Common myeloid progenitor, CD34-positive (primary cell): ENCODE data around the gene GALNT9.

Source experiments
- CTCF ChIA-PET: fragments of 350-600 bp; sonication (Branson Sonifier 250); formaldehyde crosslinking; loops from one replicate; lab custom pipeline; 2021; ENCODE audit warnings: antibody characterized with exemption; lab: Charles Lee
- POLR2A ChIA-PET: fragments of 350-600 bp; sonication (Branson Sonifier 250); formaldehyde crosslinking; loops from one replicate; lab custom pipeline; 2021; ENCODE audit warnings: antibody characterized with exemption; lab: Charles Lee
- DNase-seq, 3 donors: peaks; one replicate each; pipeline versions ENCODE4 v3.0.0 to v3.0.0-alpha.2; 2013
- H3K27ac ChIP-seq, 2 experiments: 1 replicate in 1 of 2; 2 replicates in 1 of 2; pipeline ENCODE4 v1.7.0; 2013; ENCODE audit warnings: inconsistent platforms in 2 of 2, low read length in 2 of 2, mild to moderate bottlenecking in 2 of 2, low read depth in 1 of 2, moderate library complexity in 1 of 2; ENCODE audit not compliant: severe bottlenecking in 2 of 2, insufficient read depth in 1 of 2, poor library complexity in 1 of 2
- H3K27me3 ChIP-seq, 5 experiments: replicated peaks in 2 of 5; 1 replicate in 3 of 5; 2 replicates in 2 of 5; pipeline versions ENCODE4 v1.6.1 to v1.7.0; 2013; ENCODE audit warnings: low read length in 4 of 5, mild to moderate bottlenecking in 2 of 5, moderate library complexity in 2 of 5, inconsistent platforms in 1 of 5; ENCODE audit not compliant: insufficient read depth in 5 of 5, control insufficient read depth in 4 of 5
- H3K36me3 ChIP-seq, 4 experiments: 1 replicate in 2 of 4; 2 replicates in 2 of 4; pipeline versions ENCODE4 v1.6.1 to v1.7.0; 2013; ENCODE audit warnings: low read length in 3 of 4, control low read depth in 1 of 4, mild to moderate bottlenecking in 1 of 4; ENCODE audit not compliant: control insufficient read depth in 4 of 4, insufficient read depth in 4 of 4
- H3K4me1 ChIP-seq, 4 experiments: 1 replicate in 3 of 4; 2 replicates in 1 of 4; pipeline versions ENCODE4 v1.6.1 to v1.7.1; 2013; ENCODE audit warnings: low read length in 3 of 4, mild to moderate bottlenecking in 3 of 4, control low read depth in 1 of 4, inconsistent platforms in 1 of 4, moderate library complexity in 1 of 4; ENCODE audit not compliant: control insufficient read depth in 4 of 4, insufficient read depth in 4 of 4; ENCODE audit errors: control extremely low read depth in 1 of 4
- H3K4me3 ChIP-seq, 7 experiments: 1 replicate in 4 of 7; 2 replicates in 3 of 7; pipeline versions ENCODE4 v1.5.1 to v1.7.0; 2013; ENCODE audit warnings: mild to moderate bottlenecking in 7 of 7, low read length in 6 of 7, moderate library complexity in 6 of 7, inconsistent platforms in 2 of 7, low read depth in 2 of 7, control low read depth in 1 of 7; ENCODE audit not compliant: insufficient read depth in 4 of 7, control insufficient read depth in 1 of 7; ENCODE audit errors: extremely low read depth in 1 of 7
- H3K9me3 ChIP-seq, 5 experiments: 1 replicate in 4 of 5; 2 replicates in 1 of 5; pipeline versions ENCODE4 v1.6.1 to v1.7.1; 2013; ENCODE audit warnings: low read length in 4 of 5, mild to moderate bottlenecking in 2 of 5, inconsistent platforms in 1 of 5, low read depth in 1 of 5, moderate library complexity in 1 of 5; ENCODE audit not compliant: control insufficient read depth in 4 of 5, insufficient read depth in 2 of 5; ENCODE audit errors: control extremely low read depth in 1 of 5
- WGBS: methylation state at CpG from one replicate; pipeline ENCODE4 v1.1.5; 2013; ENCODE audit not compliant: insufficient coverage; 5-methylcytosine and 5-hydroxymethylcytosine counted together

The GALNT9 gene

DNA sequence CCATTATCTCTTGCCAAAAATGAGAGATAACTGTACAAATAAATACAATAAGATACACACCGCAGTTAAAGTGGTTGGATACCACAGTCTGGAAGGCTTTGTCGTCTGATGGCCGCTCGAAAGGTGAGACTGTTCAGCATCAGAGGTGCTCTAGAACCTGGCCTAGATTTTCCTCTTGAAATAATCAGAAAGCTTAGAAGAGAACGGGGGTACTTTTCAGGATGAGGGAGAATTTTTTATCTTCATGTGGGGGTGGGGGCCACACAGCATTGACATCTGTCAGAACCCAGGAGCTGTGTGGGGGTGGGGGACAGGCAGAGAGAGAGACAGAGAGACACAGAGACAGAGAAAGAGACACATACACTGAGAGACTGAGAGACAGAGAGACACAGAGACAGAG, 90.5 kb downstream of the GALNT9 start:
- POLR2A ChIA-PET: no interaction called here

DNA sequence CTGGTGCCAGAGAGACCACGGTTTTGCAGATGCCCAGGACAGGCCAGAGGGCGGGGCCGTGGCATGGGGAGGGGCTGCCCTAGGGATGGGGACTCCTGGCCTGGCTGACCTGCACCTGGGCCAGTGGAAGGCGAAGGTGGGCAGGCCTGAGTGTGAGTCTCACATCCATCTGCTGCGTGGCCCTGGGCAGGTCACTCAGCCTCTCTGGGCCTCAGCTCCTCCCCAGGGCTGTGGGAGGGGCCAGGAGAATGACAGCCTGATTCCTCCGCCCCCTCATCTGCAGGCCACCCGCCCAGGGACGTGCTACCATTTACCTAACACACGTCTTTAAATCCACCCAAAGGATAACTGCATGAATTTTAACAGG, 90.9 kb downstream of the GALNT9 start:
- H3K4me3 ChIP-seq: no peak overlapping the region
- no peak for DNase-seq
- ChIA-PET POLR2A (no interaction called here), CTCF (no interaction called here)
- no peaks in the 10 kb centered on the region for H3K9me3 ChIP-seq
- no peaks in the 10 kb centered on the region for H3K36me3 ChIP-seq
- H3K27ac ChIP-seq: no peak overlapping the region
- WGBS: 74% methylated on average over 7 of the region's 9 CpGs
- no peaks in the 10 kb centered on the region for H3K27me3 ChIP-seq
- no peaks in the 10 kb centered on the region for H3K4me1 ChIP-seq

More for the DNA sequence above, 90.5 kb downstream of the GALNT9 start:
- Histone ChIP-seq H3K36me3 (no peaks in the 10 kb centered on the region), H3K4me3 (no peak overlapping the region), H3K27ac (no peak overlapping the region), H3K27me3 (no peaks in the 10 kb centered on the region), H3K9me3 (no peaks in the 10 kb centered on the region), H3K4me1 (no peaks in the 10 kb centered on the region)
- WGBS: 95% methylated on average over 4 of the region's 5 CpGs
- CTCF ChIA-PET: no interaction called here
- DNase-seq: peak in 2 of 3 donors; percentile 8 to 50

DNA sequence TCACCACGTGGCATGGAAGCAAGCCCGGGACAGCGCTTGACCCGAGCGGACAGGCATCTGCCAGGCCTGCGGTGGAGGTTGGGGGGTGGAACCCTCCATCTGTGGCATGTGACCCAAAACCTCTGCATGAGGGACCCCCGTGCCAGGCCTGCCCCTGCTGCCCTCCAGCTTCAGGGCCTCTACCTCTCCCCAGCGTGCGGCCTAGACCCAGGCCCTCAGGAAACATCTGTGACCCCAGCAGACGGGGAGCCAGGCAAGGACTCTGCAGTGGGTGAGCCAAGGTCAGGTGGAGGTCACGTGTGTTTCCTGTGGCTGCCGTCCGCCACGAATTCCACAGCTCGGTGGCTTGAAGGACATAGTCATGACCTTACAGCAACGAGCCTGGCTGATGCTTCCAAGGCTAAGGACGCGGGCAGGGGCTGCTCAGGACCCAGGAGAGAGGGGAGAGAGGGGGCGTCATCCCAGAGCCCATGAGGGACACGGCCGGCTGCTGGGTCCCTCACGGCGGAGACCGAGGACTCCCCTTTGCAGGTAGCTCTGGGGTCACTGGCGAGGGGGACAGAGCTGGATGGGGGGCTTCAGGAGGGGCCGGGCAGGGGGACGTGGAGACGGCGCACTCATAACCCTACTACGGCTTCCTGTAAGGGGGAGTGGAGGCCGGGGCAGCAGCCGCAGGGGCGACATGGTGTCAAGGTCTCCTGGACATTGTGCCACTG, 91.5 kb downstream of the GALNT9 start:
- ChIA-PET POLR2A (interaction anchor here (0.6 kb wide), 1 partner anchor 106 kb away, joined by 5 read pairs; no protein-coding TSS in a partner anchor), CTCF (no interaction called here)
- Histone ChIP-seq H3K36me3 (no peaks in the 10 kb centered on the region), H3K9me3 (no peaks in the 10 kb centered on the region), H3K27me3 (no peaks in the 10 kb centered on the region), H3K4me3 (no peak overlapping the region), H3K27ac (no peak overlapping the region), H3K4me1 (no peaks in the 10 kb centered on the region)
- WGBS: 83% methylated on average over 32 of the region's 33 CpGs
- DNase-seq: no peak

DNA sequence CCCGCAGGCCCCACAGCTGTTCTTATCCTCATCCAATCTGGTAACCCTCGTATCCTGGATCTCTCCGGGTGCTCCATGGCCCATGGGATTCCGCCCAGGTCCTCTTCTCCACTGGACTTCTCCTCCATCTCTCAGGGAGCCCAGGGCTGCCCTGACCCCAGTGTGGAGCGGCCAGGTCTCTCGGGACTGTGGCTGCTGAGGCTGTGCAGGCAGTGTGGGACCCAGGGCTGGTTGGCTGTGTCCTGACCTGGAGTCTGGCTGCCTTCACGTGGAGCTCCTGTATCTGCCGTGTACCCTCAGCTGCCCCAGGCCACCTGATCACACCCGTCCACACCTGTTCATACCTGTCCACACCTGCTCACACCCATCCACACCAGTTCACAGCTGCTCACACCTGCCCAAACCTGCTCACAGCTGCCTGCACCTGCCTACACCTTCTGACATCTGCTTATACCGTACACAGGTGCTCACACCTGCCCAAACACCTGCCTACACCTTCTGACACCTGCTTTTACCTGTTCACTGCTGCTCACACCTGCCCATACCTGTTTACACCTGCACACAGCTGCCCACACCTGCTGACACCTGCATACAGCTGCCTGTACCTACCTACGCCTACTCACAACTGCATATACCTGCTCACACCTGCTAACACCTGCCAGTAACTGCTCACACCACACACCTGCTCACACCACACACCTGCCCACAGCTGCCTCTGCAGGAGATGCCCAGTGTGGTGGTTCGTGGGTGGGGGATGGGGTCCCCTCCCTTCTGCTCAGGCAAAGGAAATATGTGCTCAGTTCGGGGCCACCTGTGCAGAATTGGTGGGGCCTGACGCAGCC, 92.2 kb downstream of the GALNT9 start:
- WGBS: 96% methylated on average over 12 of the region's 14 CpGs
- CTCF ChIA-PET: interaction anchor here (1.2 kb wide), 1 partner anchor 39 kb away, joined by 3 read pairs; no protein-coding TSS in a partner anchor
- Histone ChIP-seq H3K4me1 (no peaks in the 10 kb centered on the region), H3K4me3 (no peak overlapping the region), H3K27ac (no peak overlapping the region), H3K36me3 (no peaks in the 10 kb centered on the region), H3K9me3 (no peaks in the 10 kb centered on the region), H3K27me3 (no peaks in the 10 kb centered on the region)
- POLR2A ChIA-PET: no interaction called here
- DNase-seq: no peak

DNA sequence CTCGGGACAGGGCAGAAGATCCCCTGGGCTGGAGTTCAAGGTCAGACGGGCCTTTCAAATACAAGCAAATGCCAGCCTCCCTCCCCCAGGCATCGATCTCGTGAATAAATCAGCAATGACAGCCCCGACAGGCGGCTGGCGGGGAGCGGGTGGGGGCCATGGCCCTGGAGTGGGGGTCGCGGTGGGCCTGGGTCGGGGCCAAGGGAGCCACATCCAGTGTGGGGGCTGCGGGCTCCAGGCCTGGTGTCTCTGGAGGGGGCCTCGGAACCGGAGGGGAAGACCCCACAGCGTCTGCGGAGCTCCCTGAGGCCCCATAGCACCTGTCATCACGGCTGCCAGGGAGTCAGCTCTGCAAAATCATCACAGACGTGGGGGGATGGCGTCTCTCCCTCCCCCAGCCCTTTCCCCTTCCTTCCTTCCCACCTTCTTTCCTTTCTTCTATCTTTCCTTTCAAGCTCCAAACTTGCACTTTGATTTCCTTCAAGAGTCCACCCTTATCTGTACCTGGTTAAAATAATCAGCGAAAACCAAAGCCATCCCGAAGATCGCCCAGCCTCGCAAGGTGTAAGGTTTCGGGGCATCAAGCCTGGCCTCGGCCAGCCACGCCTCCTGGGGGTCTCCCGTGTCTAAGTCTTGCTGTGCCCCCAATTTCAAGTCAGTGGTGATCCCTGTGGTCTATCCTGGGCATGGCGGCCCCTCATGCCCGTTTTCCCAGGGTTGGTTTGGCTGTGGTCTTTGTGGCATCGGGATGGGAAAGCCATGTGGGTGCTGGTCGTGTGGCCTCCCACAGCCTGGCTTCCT, 93.1 kb downstream of the GALNT9 start:
- ChIA-PET CTCF (interaction anchor here (1.2 kb wide), 1 partner anchor 40 kb away, joined by 3 read pairs; no protein-coding TSS in a partner anchor), POLR2A (no interaction called here)
- Histone ChIP-seq H3K9me3 (no peaks in the 10 kb centered on the region), H3K36me3 (no peaks in the 10 kb centered on the region), H3K4me1 (no peaks in the 10 kb centered on the region), H3K27me3 (no peaks in the 10 kb centered on the region), H3K4me3 (no peak overlapping the region), H3K27ac (no peak overlapping the region)
- no peak for DNase-seq
- 77% methylated on average over 31 of the region's 31 CpGs for WGBS

DNA sequence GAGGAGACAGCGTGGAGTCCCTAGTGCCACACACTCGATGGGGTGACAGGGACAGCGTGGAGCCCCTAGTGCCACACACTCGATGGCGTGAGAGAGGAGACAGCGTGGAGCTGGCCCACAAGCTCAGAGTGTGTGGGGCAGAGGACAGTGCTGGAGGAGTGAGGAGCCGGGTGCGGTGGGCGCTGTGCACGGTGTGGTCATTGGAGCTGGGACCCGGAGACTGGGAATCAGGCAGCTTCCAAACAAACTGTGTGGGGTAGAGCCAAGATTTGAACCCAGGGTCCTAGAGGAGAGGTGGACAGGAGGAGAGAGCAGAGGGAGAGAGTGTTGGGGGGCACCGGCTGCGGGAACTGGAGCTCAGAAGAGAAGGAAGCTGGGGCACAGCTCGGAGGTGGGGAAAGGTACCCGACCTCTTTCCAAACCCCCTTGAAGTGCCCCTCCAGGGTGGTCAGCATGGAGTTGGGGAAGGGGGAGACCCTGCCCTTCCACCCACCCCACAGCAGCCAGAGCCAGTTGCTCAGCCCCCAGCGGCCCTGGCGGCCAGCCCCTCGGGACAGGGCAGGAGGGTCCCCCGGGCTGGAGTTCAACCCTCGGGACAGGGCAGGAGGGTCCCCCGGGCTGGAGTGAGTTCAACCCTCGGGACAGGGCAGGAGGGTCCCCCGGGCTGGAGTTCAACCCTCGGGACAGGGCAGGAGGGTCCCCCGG, 94.1 kb downstream of the GALNT9 start:
- H3K27ac ChIP-seq: no peak overlapping the region
- ChIA-PET POLR2A (interaction anchor here (0.8 kb wide), 1 partner anchor 386 kb away, joined by 3 read pairs; no protein-coding TSS in a partner anchor), CTCF (no interaction called here)
- H3K9me3 ChIP-seq: no peaks in the 10 kb centered on the region
- H3K36me3 ChIP-seq: no peaks in the 10 kb centered on the region
- no peak for DNase-seq
- no peak overlapping the region for H3K4me3 ChIP-seq
- no peaks in the 10 kb centered on the region for H3K27me3 ChIP-seq
- 90% methylated on average over 13 of the region's 25 CpGs for WGBS
- H3K4me1 ChIP-seq: no peaks in the 10 kb centered on the region
